IPS-18c (cell line): Measurements from ENCODE around the gene EMX2.

Source experiments
- H3K4me3 ChIP-seq: 2 replicates; pipeline ENCODE4 v1.7.0; 2013; ENCODE audit warnings: low read depth, mild to moderate bottlenecking, low read length, moderate library complexity; ENCODE audit not compliant: insufficient read depth
- H3K9me3 ChIP-seq: one replicate; pipeline ENCODE4 v1.6.1; 2013; ENCODE audit warnings: mild to moderate bottlenecking, low read length, moderate library complexity; ENCODE audit not compliant: control insufficient read depth, insufficient read depth

Gene EMX2

DNA sequence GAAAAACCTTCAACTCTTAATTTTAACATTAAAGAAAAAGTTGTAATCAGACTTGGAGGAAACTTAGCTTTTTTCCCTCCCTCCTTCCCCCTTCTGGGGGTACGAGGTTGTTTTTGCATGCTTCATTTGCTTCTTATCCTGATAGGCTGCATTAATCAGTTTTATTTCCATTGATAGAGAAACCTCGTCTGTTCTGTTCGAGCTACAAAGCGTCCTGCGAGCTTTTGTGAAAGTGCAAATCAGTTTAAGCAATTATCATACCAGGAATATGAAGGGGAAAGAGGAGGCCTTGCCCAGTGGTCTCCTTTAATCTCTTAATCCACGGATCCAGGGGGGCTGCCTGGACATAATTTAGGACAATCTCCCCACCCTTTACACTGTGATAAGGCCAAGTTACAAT is 7.5 kb downstream of the EMX2 start:
- Histone ChIP-seq H3K4me3 (no peak overlapping the region), H3K9me3 (no peaks in the 10 kb centered on the region)

GRCh38 chr10:117550599-117551329 is 8.2 kb downstream of the EMX2 start:
- H3K9me3 ChIP-seq: no peaks in the 10 kb centered on the region
- no peak overlapping the region for H3K4me3 ChIP-seq

DNA sequence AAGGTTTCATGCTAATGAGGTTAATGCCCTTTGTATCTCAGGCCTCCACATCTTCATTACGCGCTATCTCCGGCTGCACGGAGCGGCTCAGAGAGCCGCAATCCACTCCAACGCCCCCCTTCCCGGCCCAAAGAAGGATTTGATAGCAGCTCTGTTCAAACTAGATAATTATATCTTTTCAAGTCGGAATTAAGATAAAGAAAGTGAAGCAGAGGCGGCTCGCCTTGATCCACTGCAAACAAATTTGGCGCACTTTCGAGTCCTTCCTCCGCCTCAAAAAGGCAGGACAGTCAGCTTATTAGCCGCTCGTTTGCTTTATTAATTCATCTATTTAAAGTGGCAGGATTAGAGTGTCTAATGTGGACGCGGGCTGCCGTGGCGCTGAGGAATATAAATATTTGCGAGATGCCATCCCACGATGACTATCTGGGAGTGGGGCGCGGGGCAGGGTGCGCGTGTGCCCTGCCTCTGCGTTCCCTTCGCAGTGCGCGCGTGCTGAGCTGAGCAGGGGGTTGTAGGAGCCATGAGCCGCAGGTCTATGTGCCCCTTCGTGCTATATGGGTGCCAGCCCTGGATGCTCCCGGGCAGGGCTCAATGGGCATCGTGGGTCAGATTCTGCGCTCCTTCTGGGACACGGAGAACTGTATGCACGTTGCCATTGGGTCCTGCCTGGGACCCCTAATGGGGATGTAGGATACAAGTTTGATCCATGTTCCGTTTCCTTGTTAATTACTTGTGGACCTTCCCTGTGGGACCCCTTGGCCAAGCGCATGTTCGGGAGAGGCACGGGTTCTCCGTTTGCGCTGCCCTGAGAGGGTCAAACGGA is 9.0 kb downstream of the EMX2 start:
- H3K9me3 ChIP-seq: no peaks in the 10 kb centered on the region

DNA sequence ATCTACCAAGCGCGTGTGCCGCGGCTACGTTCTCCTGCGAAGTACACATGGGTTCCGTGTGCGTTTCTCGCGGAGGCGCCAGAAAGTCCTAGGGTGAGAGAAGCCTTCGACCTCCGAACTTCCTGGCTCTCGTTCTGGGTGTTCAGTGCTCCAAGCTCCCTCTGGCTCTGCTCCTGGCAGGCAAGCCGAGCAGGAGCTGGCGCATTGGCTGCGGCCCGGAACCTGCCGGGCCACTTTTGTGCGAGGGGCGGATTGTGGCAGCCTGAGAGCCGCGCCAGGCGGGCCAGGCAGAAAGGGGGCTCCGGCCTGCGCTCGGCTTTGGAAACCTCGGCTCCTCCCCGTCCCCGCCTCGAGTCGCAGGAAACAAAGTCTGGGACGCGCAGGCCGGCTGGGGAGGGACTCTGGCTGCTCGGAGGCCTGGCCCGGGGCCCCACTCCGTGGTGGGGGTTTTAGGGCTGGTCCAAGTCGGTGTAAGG is 9.6 kb downstream of the EMX2 start:
- peak overlapping the region; percentile 34; the same call in 1 of the 2 replicates for H3K4me3 ChIP-seq

More for the DNA sequence above, 9.0 kb downstream of the EMX2 start:
- H3K4me3 ChIP-seq: peak overlapping the region; percentile 34; the same call in 1 of the 2 replicates

DNA sequence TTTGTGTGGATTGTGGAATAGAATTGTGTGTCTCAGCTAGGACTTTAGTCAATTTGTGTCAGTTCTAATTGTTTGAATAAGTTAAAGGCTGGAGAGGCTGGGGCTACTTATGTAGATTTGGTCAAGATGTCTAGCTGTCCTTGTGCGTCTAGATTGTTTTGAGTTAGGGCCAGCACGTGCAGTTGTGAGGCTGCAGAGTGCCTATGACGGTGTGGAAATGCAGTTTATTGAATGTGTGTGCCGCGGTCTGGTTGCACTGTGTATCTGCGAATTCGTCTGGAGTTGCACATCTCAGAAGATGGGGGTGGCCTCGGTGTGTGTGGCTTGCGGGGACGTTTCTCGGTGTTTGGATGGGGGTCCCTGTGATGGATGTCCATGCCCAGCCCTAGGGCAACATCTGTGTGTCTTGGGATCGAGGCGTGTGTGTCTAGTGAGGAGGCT is 10.2 kb downstream of the EMX2 start:
- H3K9me3 ChIP-seq: no peaks in the 10 kb centered on the region
- H3K4me3 ChIP-seq: peak overlapping the region; percentile 24

More for the DNA sequence above, 9.6 kb downstream of the EMX2 start:
- H3K9me3 ChIP-seq: no peaks in the 10 kb centered on the region

DNA sequence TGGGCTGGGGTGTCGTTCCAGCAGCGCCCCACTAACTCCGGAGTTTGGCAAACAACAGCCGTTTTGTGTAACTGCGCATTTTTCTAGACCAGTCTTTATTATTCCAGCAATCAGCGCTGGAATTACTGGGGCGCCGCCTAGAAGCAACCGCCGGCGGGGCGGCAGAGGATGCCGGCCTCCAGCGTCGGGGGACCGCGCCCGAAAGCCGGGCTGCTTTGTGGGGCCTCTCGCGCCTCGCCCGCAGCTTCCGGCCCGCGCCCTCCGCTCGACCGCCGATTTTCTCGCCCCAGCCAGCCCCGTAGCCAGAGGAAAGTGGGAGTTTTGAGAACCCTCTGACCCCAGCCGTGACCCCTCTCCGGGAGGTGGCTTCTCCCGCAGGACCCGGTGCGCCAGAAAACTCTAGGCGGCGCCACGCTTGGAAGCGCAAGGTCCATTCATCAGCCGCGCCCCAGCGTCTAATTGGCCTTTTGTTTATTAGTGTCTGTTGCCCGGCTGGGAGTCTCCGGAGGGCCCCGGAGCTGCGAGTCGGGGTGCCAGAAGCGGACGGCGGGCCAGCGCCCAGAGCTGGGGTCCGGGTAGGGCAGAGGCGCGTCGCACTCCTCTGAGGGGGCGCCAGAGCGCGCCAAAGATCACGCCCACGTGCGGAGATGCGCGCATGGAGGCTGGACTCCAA is 10.7 kb downstream of the EMX2 start:
- peak overlapping the region; percentile 24 for H3K4me3 ChIP-seq
- no peaks in the 10 kb centered on the region for H3K9me3 ChIP-seq

DNA sequence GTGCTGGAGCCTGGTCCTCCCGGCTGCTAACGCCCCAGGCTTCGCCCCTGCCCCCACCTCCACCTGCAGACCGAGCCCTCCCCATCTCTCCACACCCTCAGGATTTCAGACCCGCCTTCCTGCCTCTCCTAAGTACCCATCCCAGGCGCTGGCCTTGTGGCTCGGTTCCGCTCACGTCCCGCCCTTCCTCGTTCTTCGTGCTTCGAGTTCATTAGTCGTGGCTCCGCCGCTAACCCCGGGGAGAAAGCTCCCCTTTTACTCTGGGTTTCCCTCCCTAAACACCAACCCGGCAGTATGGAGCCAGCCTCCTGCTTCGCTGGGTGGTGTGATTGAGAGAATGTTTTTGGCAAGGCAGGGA is 11.2 kb downstream of the EMX2 start:
- Histone ChIP-seq H3K9me3 (no peaks in the 10 kb centered on the region), H3K4me3 (peak overlapping the region; percentile 15)

DNA sequence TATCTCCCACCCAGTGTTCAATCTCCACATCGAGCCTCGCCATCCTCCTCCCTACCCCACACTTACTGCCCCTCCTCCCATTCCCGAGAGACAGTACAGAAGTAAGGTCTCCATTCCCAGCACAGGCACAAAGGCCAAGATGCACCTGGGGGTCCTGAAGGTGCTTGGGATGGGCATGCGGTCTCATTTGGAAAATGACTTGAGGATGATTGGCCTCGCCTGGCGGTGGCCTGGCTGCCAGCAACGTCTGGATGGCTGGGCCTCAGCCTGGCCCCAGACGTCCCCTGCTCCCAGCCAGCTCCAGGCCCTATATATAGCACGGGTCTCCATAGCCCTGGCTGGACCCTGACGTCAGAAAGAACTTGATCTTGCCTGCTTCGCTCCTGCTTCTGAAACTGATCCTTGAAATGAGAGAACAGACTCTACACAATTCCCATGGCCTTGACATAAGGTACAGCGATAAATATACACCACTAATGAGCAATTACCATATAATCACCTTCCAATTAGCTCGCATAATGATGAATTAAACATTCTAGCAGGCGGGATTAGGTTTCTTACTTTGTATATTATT is 11.8 kb downstream of the EMX2 start:
- no peaks in the 10 kb centered on the region for H3K9me3 ChIP-seq
- 0 out of 2 replicates have a peak overlapping the region, but pooled peaks have one; percentile 15 for H3K4me3 ChIP-seq

GRCh38 chr10:117555017-117555416 is 12.5 kb downstream of the EMX2 start:
- Histone ChIP-seq H3K9me3 (no peaks in the 10 kb centered on the region), H3K4me3 (no peak overlapping the region)

DNA sequence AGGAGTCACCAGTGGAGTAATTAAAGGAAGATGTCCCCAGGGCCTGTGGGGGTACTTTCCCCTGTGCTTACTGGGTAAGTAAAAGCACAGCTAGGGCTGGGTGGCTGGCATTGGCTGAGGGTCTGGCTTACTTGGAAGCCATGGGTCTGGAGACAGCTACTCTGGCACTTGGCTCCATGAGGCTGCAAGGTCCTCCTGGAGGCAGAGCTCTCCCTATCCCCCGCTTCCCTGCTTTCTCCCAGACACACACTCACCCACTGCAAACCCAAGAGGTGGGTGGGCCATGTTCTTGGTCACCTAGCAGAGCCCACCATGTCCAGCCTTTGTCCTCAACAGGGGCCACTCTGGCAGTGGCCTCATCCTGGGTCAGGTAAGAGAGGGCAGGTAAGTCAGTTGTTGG is 13.3 kb downstream of the EMX2 start:
- Histone ChIP-seq H3K4me3 (no peak overlapping the region), H3K9me3 (no peaks in the 10 kb centered on the region)

DNA sequence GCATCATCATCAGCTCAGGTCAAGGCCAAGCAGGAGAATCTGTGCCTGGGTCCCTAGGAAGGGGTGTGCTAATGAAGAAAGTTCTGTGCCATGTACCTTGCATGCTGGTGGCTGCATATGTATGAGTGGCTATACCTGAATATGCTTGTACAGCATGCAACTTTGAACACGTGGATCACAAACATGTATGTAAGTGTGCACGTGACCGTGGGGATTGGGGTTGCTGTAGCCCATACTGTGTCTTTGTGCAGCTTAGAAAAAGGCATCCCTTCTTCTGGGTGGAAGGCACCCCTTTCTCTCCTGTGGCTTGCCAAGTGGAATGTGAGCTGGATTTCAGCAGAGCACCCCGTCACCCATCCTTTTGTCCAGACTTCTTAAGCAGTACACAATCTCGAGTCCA is 13.8 kb downstream of the EMX2 start:
- H3K4me3 ChIP-seq: no peak overlapping the region

DNA sequence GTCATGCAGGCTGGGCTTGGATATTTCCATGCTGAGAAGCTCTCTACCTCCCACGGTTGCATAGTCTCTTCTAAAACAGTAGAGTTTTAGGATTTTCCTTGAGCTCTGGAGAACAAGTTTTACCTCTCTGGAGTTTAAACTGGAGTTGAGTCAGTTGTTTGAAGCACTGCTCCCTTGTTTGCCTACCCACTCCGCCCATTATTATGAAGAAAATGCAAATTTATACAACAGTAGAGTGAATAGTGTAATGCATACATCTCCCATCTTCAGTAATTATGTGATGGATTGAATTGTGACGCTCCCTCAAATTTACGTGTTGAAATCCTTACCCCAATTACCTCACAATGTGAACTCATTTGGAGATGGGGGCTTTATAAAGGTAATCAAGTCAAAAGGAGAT is 17.2 kb downstream of the EMX2 start:
- Histone ChIP-seq H3K9me3 (no peaks in the 10 kb centered on the region), H3K4me3 (no peak overlapping the region)

More for the DNA sequence above, 13.8 kb downstream of the EMX2 start:
- no peaks in the 10 kb centered on the region for H3K9me3 ChIP-seq

GRCh38 chr10:117560942-117561341 is 18.4 kb downstream of the EMX2 start:
- H3K4me3 ChIP-seq: no peak overlapping the region
- no peaks in the 10 kb centered on the region for H3K9me3 ChIP-seq

- Histone ChIP-seq H3K9me3 (no peaks in the 10 kb centered on the region), H3K4me3 (no peak overlapping the region)
Measured at GRCh38 chr10:117562220-117562619, 19.7 kb downstream of the EMX2 start.

- no peak overlapping the region for H3K4me3 ChIP-seq
- H3K9me3 ChIP-seq: no peaks in the 10 kb centered on the region
Measured at GRCh38 chr10:117562896-117563737, 20.6 kb downstream of the EMX2 start.

GRCh38 chr10:117563780-117564179 is 21.2 kb downstream of the EMX2 start:
- H3K4me3 ChIP-seq: no peak overlapping the region
- H3K9me3 ChIP-seq: no peaks in the 10 kb centered on the region
